ENCODE data around the gene MCC.

The MCC gene

GRCh38 chr5:113271015-113271414 lies 217.2 kb downstream of the MCC start:
- Mint-ChIP-seq H3K27ac (no peak overlapping the region), H3K4me3 (no peak overlapping the region), H3K9me3 (no peaks in the 10 kb centered on the region), H3K4me1 (peaks cover 27% of the 10 kb centered on the region), H3K27me3 (no peaks in the 10 kb centered on the region)
- ATAC-seq, result no peak
- DNase-seq, result no peak

- ATAC-seq (no peak), DNase-seq (no peak)
- Mint-ChIP-seq H3K9me3 (no peaks in the 10 kb centered on the region), H3K4me3 (no peak overlapping the region), H3K27me3 (no peaks in the 10 kb centered on the region), H3K27ac (no peak overlapping the region), H3K4me1 (peaks cover 27% of the 10 kb centered on the region)
Observed at GRCh38 chr5:113270086-113270485, 218.2 kb downstream of the MCC start.

- Mint-ChIP-seq H3K4me3 (no peak overlapping the region), H3K27me3 (no peaks in the 10 kb centered on the region), H3K27ac (no peak overlapping the region), H3K9me3 (no peaks in the 10 kb centered on the region), H3K4me1 (peaks cover 24% of the 10 kb centered on the region)
- DNase-seq, result no peak
- ATAC-seq, result no peak
Observed at GRCh38 chr5:113269023-113269997, 218.9 kb downstream of the MCC start.

- H3K27ac Mint-ChIP-seq, result no peak overlapping the region
- ATAC-seq (no peak), DNase-seq (no peak)
- H3K4me1 Mint-ChIP-seq, result peaks cover 13% of the 10 kb centered on the region
- H3K27me3 Mint-ChIP-seq, result no peaks in the 10 kb centered on the region
- no peak overlapping the region for H3K4me3 Mint-ChIP-seq
- H3K9me3 Mint-ChIP-seq, result no peaks in the 10 kb centered on the region
Observed at GRCh38 chr5:113268232-113268631, 220.0 kb downstream of the MCC start.

GRCh38 chr5:113267361-113267900 lies 220.8 kb downstream of the MCC start:
- DNase-seq, result no peak
- H3K4me3 Mint-ChIP-seq, result no peak overlapping the region
- peaks cover 12% of the 10 kb centered on the region for H3K4me1 Mint-ChIP-seq
- peak overlapping the region in 1 of 2 donors; percentile 21 for H3K27ac Mint-ChIP-seq
- ATAC-seq, result no peak
- no peaks in the 10 kb centered on the region for H3K9me3 Mint-ChIP-seq
- H3K27me3 Mint-ChIP-seq, result no peaks in the 10 kb centered on the region

GRCh38 chr5:113266913-113267227 lies 221.4 kb downstream of the MCC start:
- ATAC-seq, result no peak
- DNase-seq, result no peak
- peaks cover 12% of the 10 kb centered on the region for H3K4me1 Mint-ChIP-seq
- no peak overlapping the region for H3K27ac Mint-ChIP-seq
- no peak overlapping the region for H3K4me3 Mint-ChIP-seq
- H3K27me3 Mint-ChIP-seq, result no peaks in the 10 kb centered on the region
- no peaks in the 10 kb centered on the region for H3K9me3 Mint-ChIP-seq

GRCh38 chr5:113266227-113266912 lies 221.9 kb downstream of the MCC start:
- Mint-ChIP-seq H3K27ac (no peak overlapping the region), H3K9me3 (no peaks in the 10 kb centered on the region), H3K4me3 (no peak overlapping the region), H3K27me3 (no peaks in the 10 kb centered on the region), H3K4me1 (peaks cover 12% of the 10 kb centered on the region)
- DNase-seq, result no peak
- no peak for ATAC-seq

- no peak overlapping the region for H3K27ac Mint-ChIP-seq
- ATAC-seq (no peak), DNase-seq (no peak)
- H3K4me1 Mint-ChIP-seq, result peaks cover 12% of the 10 kb centered on the region
- no peaks in the 10 kb centered on the region for H3K27me3 Mint-ChIP-seq
- H3K4me3 Mint-ChIP-seq, result no peak overlapping the region
- no peaks in the 10 kb centered on the region for H3K9me3 Mint-ChIP-seq
Observed at GRCh38 chr5:113265190-113265589, 223.1 kb downstream of the MCC start.

- H3K4me3 Mint-ChIP-seq, result no peak overlapping the region
- no peak overlapping the region for H3K27ac Mint-ChIP-seq
- H3K27me3 Mint-ChIP-seq, result no peaks in the 10 kb centered on the region
- H3K9me3 Mint-ChIP-seq, result no peaks in the 10 kb centered on the region
- H3K4me1 Mint-ChIP-seq, result peaks cover 2% of the 10 kb centered on the region
- ATAC-seq, result no peak
- no peak for DNase-seq
Observed at GRCh38 chr5:113264046-113264445, 224.2 kb downstream of the MCC start.

GRCh38 chr5:113263545-113263944 lies 224.7 kb downstream of the MCC start:
- DNase-seq, result no peak
- Mint-ChIP-seq H3K4me3 (no peak overlapping the region), H3K27ac (no peak overlapping the region), H3K27me3 (no peaks in the 10 kb centered on the region), H3K9me3 (no peaks in the 10 kb centered on the region), H3K4me1 (no peaks in the 10 kb centered on the region)
- ATAC-seq, result no peak

- ATAC-seq, result no peak
- Mint-ChIP-seq H3K4me3 (no peak overlapping the region), H3K4me1 (no peaks in the 10 kb centered on the region), H3K9me3 (no peaks in the 10 kb centered on the region), H3K27me3 (peaks cover 2% of the 10 kb centered on the region), H3K27ac (no peak overlapping the region)
- no peak for DNase-seq
Observed at GRCh38 chr5:113262674-113263073, 225.6 kb downstream of the MCC start.

GRCh38 chr5:113259034-113259433 lies 229.2 kb downstream of the MCC start:
- H3K4me1 Mint-ChIP-seq, result no peaks in the 10 kb centered on the region
- DNase-seq (no peak), ATAC-seq (no peak)
- peaks cover 8% of the 10 kb centered on the region for H3K27me3 Mint-ChIP-seq
- H3K4me3 Mint-ChIP-seq, result no peak overlapping the region
- H3K27ac Mint-ChIP-seq, result no peak overlapping the region
- no peaks in the 10 kb centered on the region for H3K9me3 Mint-ChIP-seq

GRCh38 chr5:113257545-113257944 lies 230.7 kb downstream of the MCC start:
- ATAC-seq (no peak), DNase-seq (no peak)
- no peak overlapping the region for H3K4me3 Mint-ChIP-seq
- peaks cover 5% of the 10 kb centered on the region for H3K4me1 Mint-ChIP-seq
- no peak overlapping the region for H3K27ac Mint-ChIP-seq
- no peaks in the 10 kb centered on the region for H3K9me3 Mint-ChIP-seq
- peaks cover 8% of the 10 kb centered on the region for H3K27me3 Mint-ChIP-seq

- no peak overlapping the region for H3K4me3 Mint-ChIP-seq
- no peak for ATAC-seq
- H3K27me3 Mint-ChIP-seq, result peaks cover 8% of the 10 kb centered on the region
- peak overlapping the region in 1 of 2 donors; percentile 5 for H3K27ac Mint-ChIP-seq
- H3K4me1 Mint-ChIP-seq, result peaks cover 5% of the 10 kb centered on the region
- DNase-seq, result no peak
- no peaks in the 10 kb centered on the region for H3K9me3 Mint-ChIP-seq
Observed at GRCh38 chr5:113256671-113257452, 231.4 kb downstream of the MCC start.

- DNase-seq (no peak), ATAC-seq (no peak)
- H3K27me3 Mint-ChIP-seq, result peaks cover 8% of the 10 kb centered on the region
- H3K4me1 Mint-ChIP-seq, result peaks cover 5% of the 10 kb centered on the region
- no peak overlapping the region for H3K4me3 Mint-ChIP-seq
- no peaks in the 10 kb centered on the region for H3K9me3 Mint-ChIP-seq
- no peak overlapping the region for H3K27ac Mint-ChIP-seq
Observed at GRCh38 chr5:113255579-113256386, 232.5 kb downstream of the MCC start.
